Neural cell (in vitro differentiated cells): ENCODE measurements around the gene SHC1. TPM values are rescaled to one million over a fixed set of nuclear protein-coding genes. Genes with fewer than 3 reads are reported as not detected.

Source experiments
- H2AFZ ChIP-seq: fragments of 200-600, 300-800 bp; sonication (generic), shearing (Covaris generic); 2 replicates; pipeline ENCODE4 v1.6.0; 2014; ENCODE audit warnings: low read depth, mild to moderate bottlenecking, antibody characterized with exemption, low read length, moderate library complexity
- H3F3A ChIP-seq: fragments of 200-600 bp; shearing (Covaris generic); 2 replicates; pipeline ENCODE4 v1.6.1; 2016; ENCODE audit warnings: mild to moderate bottlenecking, moderate library complexity, mixed read lengths, antibody characterized with exemption, low read length; ENCODE audit not compliant: insufficient read depth, poor library complexity, severe bottlenecking
- H3K27ac ChIP-seq: fragments of 200-600, 300-800 bp; sonication (generic), shearing (Covaris generic); 2 replicates; pipeline ENCODE4 v1.5.1; 2014; ENCODE audit warnings: mild to moderate bottlenecking, low read length, moderate library complexity
- H3K27me3 ChIP-seq: fragments of 300-800, 200-600 bp; sonication (generic), shearing (Covaris generic); 2 replicates; pipeline ENCODE4 v1.6.0; 2014; ENCODE audit warnings: mild to moderate bottlenecking, low read depth, low read length, moderate library complexity; ENCODE audit not compliant: insufficient read depth
- H3K36me3 ChIP-seq: fragments of 300-800, 200-600 bp; sonication (generic), shearing (Covaris generic); 2 replicates; pipeline ENCODE4 v1.5.1; 2014; ENCODE audit warnings: mild to moderate bottlenecking, antibody characterized with exemption, low read length, moderate library complexity; ENCODE audit not compliant: insufficient read depth
- H3K4me2 ChIP-seq: fragments of 300-800, 200-600 bp; sonication (generic), shearing (Covaris generic); 2 replicates; pipeline ENCODE4 v1.6.0; 2014; ENCODE audit warnings: mild to moderate bottlenecking, low read length
- H3K4me3 ChIP-seq: fragments of 300-800, 200-600 bp; sonication (generic), shearing (Covaris generic); 2 replicates; pipeline ENCODE4 v1.5.1; 2014; ENCODE audit warnings: mild to moderate bottlenecking, low read length, moderate library complexity
- H3K79me2 ChIP-seq: fragments of 200-600 bp; shearing (Covaris generic); replicated peaks from 2 replicates; pipeline ENCODE4 v1.6.0; 2014; ENCODE audit warnings: mild to moderate bottlenecking, low read length, moderate library complexity; ENCODE audit not compliant: insufficient read depth
- H3K9ac ChIP-seq: fragments of 300-800, 200-600 bp; sonication (generic), shearing (Covaris generic); 2 replicates; pipeline ENCODE4 v1.6.1; 2016; ENCODE audit warnings: mild to moderate bottlenecking, low read length, mixed read lengths
- H3K9me2 ChIP-seq: fragments of 200-600 bp; shearing (Covaris generic); 2 replicates; pipeline ENCODE4 v1.6.1; 2016; ENCODE audit warnings: mild to moderate bottlenecking, low read length, mixed read lengths; ENCODE audit not compliant: insufficient read depth
- H3K9me3 ChIP-seq: fragments of 200-600, 300-800 bp; sonication (generic), shearing (Covaris generic); 2 replicates; pipeline ENCODE4 v1.6.1; 2016; ENCODE audit warnings: mild to moderate bottlenecking, mixed run types, low read length, moderate library complexity, mixed read lengths
- H4K20me1 ChIP-seq: fragments of 200-600 bp; shearing (Covaris generic); 2 replicates; pipeline ENCODE4 v1.6.1; 2016; ENCODE audit warnings: mild to moderate bottlenecking, mixed run types; ENCODE audit not compliant: insufficient read depth
- EP300 ChIP-seq: fragments of 450-650 bp; conservative IDR thresholded peaks from 2 replicates; pipeline ENCODE4 v1.6.1; 2014; ENCODE audit warnings: antibody characterized with exemption, mild to moderate bottlenecking, moderate library complexity; ENCODE audit not compliant: poor library complexity, severe bottlenecking
- EZH2 ChIP-seq: fragments of 200-600, 300-800 bp; shearing (Covaris generic), sonication (generic); IDR thresholded peaks from 2 replicates; pipeline ENCODE4 v1.6.1; 2014; ENCODE audit warnings: antibody characterized with exemption, low read length, borderline replicate concordance, mild to moderate bottlenecking; ENCODE audit not compliant: insufficient read depth, poor library complexity, severe bottlenecking
- MXI1 ChIP-seq: fragments of 450-650 bp; conservative IDR thresholded peaks from 2 replicates; pipeline ENCODE4 v1.6.1; 2014; ENCODE audit warnings: antibody characterized with exemption, mild to moderate bottlenecking; ENCODE audit not compliant: poor library complexity, severe bottlenecking
- POLR2AphosphoS5 ChIP-seq: IDR thresholded peaks from 2 replicates; pipeline ENCODE4 v1.6.1; 2012
- RAD21 ChIP-seq: fragments of 450-650 bp; conservative IDR thresholded peaks from 2 replicates; pipeline ENCODE4 v1.6.1; 2014; ENCODE audit warnings: antibody characterized with exemption, mild to moderate bottlenecking, moderate library complexity
- SMC3 ChIP-seq: fragments of 450-650 bp; conservative IDR thresholded peaks from 2 replicates; pipeline ENCODE4 v1.6.1; 2014; ENCODE audit warnings: antibody characterized with exemption, mild to moderate bottlenecking, moderate library complexity; ENCODE audit not compliant: poor library complexity
- TAF1 ChIP-seq: IDR thresholded peaks from 2 replicates; pipeline ENCODE4 v1.6.1; 2012; ENCODE audit warnings: low read depth
- polyA plus RNA-seq: library from polyadenylated mRNA; depleted of rRNA; stranded (reverse); fragments of >200 nt; gene quantifications from 2 replicates; pipeline ENCODE4 v1.2.3, GENCODE V29; 2014
- TF ChIP-seq, protein P1 (sequence below): IDR thresholded peaks from 2 replicates; pipeline ENCODE4 v1.6.1; 2012; ENCODE audit warnings: borderline replicate concordance
- TF ChIP-seq, protein P2 (sequence below): fragments of 450-650 bp; IDR thresholded peaks from 2 replicates; pipeline ENCODE4 v1.5.1; 2014; ENCODE audit warnings: antibody characterized with exemption, mild to moderate bottlenecking, moderate library complexity; ENCODE audit not compliant: poor library complexity, severe bottlenecking

The SHC1 gene
- polyA plus RNA-seq, 1 donor from 2014 or later, result 9.5 TPM

DNA sequence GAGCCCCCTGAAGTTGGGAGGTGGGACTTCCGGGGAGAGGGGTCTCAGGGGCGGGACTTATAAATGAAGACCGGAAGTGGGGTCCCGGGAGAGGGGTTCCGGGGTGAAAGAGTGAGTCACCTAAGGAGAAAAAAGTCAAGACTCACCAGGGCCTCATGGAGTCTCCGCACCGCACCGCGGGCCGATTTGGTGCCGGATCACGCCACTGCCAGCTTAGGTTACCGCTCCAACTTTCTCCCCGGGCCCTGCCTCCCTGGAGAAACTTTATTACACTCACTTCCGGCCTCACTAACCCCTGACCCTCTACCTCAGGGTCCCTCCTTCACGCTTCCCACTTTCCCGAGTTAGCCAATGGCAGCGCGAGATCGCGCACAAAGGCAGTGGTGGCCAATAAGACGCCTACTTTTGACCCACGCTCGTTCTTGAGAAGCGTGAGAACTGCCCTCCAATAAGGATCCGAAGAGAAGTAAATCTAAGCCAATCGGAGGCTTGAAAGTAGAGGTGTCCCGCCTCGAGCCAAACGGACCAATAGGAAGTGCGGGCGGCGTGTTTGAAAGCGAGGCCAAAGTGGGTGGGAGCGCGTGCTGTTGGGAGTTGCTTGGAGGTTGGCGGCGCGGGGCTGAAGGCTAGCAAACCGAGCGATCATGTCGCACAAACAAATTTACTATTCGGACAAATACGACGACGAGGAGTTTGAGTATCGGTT lies 3.7 kb upstream of the SHC1 start, which contains the start of gene CKS1B:
Gene CKS1B, plus strand, starts transcription at position 580 of the 706 bp plus-strand sequence. Its CDS starts 65 bp downstream, at position 645.
- Histone ChIP-seq H3F3A (peaks cover 3% of the 10 kb centered on the region), H2AFZ (peak within 1 kb of the TSS; percentile 95), H3K27ac (peak within 1 kb of the TSS; percentile 89), H3K9me2 (no peaks in the 10 kb centered on the region), H3K36me3 (no peaks in the 10 kb centered on the region), H3K9me3 (no peaks in the 10 kb centered on the region), H3K9ac (peak within 1 kb of the TSS; percentile 88), H3K4me3 (peak within 1 kb of the TSS; percentile 83), H3K79me2 (peaks cover 26% of the 10 kb centered on the region), H4K20me1 (no peaks in the 10 kb centered on the region), H3K4me2 (peak within 1 kb of the TSS; percentile 87), H3K27me3 (no peaks in the 10 kb centered on the region)
- TF ChIP-seq, protein P1, sequence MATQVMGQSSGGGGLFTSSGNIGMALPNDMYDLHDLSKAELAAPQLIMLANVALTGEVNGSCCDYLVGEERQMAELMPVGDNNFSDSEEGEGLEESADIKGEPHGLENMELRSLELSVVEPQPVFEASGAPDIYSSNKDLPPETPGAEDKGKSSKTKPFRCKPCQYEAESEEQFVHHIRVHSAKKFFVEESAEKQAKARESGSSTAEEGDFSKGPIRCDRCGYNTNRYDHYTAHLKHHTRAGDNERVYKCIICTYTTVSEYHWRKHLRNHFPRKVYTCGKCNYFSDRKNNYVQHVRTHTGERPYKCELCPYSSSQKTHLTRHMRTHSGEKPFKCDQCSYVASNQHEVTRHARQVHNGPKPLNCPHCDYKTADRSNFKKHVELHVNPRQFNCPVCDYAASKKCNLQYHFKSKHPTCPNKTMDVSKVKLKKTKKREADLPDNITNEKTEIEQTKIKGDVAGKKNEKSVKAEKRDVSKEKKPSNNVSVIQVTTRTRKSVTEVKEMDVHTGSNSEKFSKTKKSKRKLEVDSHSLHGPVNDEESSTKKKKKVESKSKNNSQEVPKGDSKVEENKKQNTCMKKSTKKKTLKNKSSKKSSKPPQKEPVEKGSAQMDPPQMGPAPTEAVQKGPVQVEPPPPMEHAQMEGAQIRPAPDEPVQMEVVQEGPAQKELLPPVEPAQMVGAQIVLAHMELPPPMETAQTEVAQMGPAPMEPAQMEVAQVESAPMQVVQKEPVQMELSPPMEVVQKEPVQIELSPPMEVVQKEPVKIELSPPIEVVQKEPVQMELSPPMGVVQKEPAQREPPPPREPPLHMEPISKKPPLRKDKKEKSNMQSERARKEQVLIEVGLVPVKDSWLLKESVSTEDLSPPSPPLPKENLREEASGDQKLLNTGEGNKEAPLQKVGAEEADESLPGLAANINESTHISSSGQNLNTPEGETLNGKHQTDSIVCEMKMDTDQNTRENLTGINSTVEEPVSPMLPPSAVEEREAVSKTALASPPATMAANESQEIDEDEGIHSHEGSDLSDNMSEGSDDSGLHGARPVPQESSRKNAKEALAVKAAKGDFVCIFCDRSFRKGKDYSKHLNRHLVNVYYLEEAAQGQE, result no peak
- peak; percentile 100 for TF ChIP-seq MXI1
- no peak for TF ChIP-seq TAF1
- TF ChIP-seq POLR2AphosphoS5, result peak; percentile 70
- no peak for TF ChIP-seq EP300
- peak; percentile 49 for TF ChIP-seq RAD21
- TF ChIP-seq, protein P2, sequence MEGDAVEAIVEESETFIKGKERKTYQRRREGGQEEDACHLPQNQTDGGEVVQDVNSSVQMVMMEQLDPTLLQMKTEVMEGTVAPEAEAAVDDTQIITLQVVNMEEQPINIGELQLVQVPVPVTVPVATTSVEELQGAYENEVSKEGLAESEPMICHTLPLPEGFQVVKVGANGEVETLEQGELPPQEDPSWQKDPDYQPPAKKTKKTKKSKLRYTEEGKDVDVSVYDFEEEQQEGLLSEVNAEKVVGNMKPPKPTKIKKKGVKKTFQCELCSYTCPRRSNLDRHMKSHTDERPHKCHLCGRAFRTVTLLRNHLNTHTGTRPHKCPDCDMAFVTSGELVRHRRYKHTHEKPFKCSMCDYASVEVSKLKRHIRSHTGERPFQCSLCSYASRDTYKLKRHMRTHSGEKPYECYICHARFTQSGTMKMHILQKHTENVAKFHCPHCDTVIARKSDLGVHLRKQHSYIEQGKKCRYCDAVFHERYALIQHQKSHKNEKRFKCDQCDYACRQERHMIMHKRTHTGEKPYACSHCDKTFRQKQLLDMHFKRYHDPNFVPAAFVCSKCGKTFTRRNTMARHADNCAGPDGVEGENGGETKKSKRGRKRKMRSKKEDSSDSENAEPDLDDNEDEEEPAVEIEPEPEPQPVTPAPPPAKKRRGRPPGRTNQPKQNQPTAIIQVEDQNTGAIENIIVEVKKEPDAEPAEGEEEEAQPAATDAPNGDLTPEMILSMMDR, result peak; percentile 43
- no peak for TF ChIP-seq EZH2
- no peak for TF ChIP-seq SMC3

DNA sequence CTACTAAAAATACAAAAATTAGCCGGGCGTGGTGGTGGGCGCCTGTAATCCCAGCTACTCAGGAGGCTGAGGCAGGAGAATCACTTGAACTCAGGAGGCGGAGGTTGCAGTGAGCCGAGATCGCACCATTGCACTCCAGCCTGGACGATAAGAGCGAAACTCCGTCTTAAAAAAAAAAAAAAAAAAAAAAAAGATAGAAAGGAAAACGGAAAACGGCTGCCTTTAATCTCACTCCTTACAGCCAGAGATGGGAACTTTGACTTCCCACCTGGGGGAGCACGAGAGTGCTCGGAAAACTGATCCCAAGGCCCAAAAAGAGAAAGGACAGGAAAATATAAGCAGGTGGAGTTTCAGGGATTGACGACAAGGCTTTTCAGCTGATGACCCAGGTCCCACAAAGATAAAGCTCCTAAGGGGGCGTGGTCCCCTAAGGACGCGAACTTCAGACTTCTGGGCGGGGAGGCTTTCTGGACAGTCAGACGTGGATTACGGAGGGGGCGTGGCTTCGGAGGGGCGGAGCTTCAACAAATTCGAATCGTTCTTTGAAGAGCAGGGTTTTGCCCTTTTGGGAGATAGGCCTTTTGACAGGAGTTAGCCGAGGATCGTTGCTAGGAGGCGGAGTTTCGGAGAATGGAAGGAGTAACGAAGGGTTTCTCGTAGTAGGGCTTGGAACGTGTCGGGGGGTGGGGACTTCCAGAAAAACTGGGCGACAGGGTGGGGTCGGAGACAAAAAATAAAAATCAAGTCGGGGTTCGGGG lies 3.0 kb upstream of the SHC1 start:
- Histone ChIP-seq H3K9me3 (no peaks in the 10 kb centered on the region), H2AFZ (peak overlapping the region; percentile 95), H3K9ac (peak overlapping the region; percentile 88), H3K27me3 (no peaks in the 10 kb centered on the region), H3K9me2 (no peaks in the 10 kb centered on the region), H3K36me3 (no peaks in the 10 kb centered on the region), H3K79me2 (peaks cover 26% of the 10 kb centered on the region), H3F3A (peaks cover 3% of the 10 kb centered on the region), H3K4me3 (peak overlapping the region; percentile 83), H3K27ac (peak overlapping the region; percentile 89), H3K4me2 (peak overlapping the region; percentile 86), H4K20me1 (no peaks in the 10 kb centered on the region)
- TF ChIP-seq, protein P2, result peak; percentile 67
- TF ChIP-seq EP300, result no peak
- TF ChIP-seq, protein P1, result peak; percentile 46
- TF ChIP-seq SMC3, result peak; percentile 76
- TF ChIP-seq MXI1, result no peak
- no peak for TF ChIP-seq POLR2AphosphoS5
- peak; percentile 58 for TF ChIP-seq RAD21
- no peak for TF ChIP-seq EZH2
- no peak for TF ChIP-seq TAF1
